ENCODE results near the gene TECPR1. TPM values are rescaled to one million over a fixed set of nuclear protein-coding genes. Genes with fewer than 3 reads are reported as not detected.

Gene TECPR1
- total RNA-seq, 6 experiments from 2014 or later, result 25.6 to 35.6 (median 29.3) TPM

- H3K27ac Mint-ChIP-seq, result no peak overlapping the region
- no peaks in the 10 kb centered on the region for H3K27me3 Mint-ChIP-seq (ENCODE audit: insufficient read depth)
- no peak for DNase-seq
- TF ChIP-seq, protein P1, sequence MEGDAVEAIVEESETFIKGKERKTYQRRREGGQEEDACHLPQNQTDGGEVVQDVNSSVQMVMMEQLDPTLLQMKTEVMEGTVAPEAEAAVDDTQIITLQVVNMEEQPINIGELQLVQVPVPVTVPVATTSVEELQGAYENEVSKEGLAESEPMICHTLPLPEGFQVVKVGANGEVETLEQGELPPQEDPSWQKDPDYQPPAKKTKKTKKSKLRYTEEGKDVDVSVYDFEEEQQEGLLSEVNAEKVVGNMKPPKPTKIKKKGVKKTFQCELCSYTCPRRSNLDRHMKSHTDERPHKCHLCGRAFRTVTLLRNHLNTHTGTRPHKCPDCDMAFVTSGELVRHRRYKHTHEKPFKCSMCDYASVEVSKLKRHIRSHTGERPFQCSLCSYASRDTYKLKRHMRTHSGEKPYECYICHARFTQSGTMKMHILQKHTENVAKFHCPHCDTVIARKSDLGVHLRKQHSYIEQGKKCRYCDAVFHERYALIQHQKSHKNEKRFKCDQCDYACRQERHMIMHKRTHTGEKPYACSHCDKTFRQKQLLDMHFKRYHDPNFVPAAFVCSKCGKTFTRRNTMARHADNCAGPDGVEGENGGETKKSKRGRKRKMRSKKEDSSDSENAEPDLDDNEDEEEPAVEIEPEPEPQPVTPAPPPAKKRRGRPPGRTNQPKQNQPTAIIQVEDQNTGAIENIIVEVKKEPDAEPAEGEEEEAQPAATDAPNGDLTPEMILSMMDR (IDR thresholded peaks at IDR 0.05), result no peak
- no peaks in the 10 kb centered on the region for H3K4me1 Mint-ChIP-seq (ENCODE audit: low read depth)
- H3K4me3 Mint-ChIP-seq, result no peak overlapping the region
- H3K9me3 Mint-ChIP-seq, result no peaks in the 10 kb centered on the region
- H3K36me3 Mint-ChIP-seq (ENCODE audit: low read depth), result 0 out of 2 replicates have a peak, but pooled peaks cover 9% of the 10 kb centered on the region
These were observed 19.8 kb downstream of the TECPR1 start for GRCh38 chr7:98232263-98232585.

DNA sequence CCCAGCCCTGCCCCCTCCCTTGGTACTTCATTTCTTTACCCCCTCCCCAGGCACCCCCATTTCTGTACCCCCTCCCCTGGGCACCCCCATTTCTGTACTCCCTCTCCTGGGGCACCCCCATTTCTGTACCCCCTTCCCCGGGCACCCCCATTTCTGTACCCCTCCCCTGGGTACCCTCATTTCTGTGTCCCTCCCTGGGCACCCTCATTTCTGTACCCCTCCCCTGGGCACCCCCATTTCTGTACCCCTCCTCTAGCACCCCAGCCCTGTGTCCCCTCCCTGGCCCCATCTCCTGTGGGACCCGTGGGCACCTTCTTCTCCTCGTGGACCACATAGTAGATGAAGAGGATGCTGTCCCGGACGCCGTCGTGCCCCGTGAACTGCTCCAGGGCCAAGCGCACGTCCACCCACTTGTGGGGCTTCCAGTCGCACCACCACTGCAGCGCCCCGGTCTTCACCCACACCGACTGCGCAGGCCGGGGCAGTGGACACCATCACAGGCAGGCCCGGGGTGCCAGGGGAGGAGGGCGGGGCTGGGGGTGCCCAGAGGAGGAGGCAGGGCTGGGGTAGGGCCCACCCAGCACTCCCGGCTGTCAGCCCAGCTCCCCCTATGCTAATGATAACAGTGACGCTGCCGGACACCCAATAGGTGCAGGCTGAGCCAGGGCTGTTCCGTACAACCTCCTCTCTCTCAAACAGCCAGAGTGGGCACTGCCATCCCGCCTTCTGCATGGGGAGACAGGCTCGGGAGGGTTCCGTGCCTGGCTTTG is 20.4 kb downstream of the TECPR1 start:
- no peak overlapping the region for H3K27ac Mint-ChIP-seq
- H3K27me3 Mint-ChIP-seq (ENCODE audit: insufficient read depth), result no peaks in the 10 kb centered on the region
- no peaks in the 10 kb centered on the region for H3K9me3 Mint-ChIP-seq
- no peak overlapping the region for H3K4me3 Mint-ChIP-seq
- DNase-seq, result no peak
- TF ChIP-seq, protein P1 (IDR thresholded peaks at IDR 0.05), result no peak
- H3K4me1 Mint-ChIP-seq (ENCODE audit: low read depth), result no peaks in the 10 kb centered on the region
- 0 out of 2 replicates have a peak, but pooled peaks cover 9% of the 10 kb centered on the region for H3K36me3 Mint-ChIP-seq (ENCODE audit: low read depth)

DNA sequence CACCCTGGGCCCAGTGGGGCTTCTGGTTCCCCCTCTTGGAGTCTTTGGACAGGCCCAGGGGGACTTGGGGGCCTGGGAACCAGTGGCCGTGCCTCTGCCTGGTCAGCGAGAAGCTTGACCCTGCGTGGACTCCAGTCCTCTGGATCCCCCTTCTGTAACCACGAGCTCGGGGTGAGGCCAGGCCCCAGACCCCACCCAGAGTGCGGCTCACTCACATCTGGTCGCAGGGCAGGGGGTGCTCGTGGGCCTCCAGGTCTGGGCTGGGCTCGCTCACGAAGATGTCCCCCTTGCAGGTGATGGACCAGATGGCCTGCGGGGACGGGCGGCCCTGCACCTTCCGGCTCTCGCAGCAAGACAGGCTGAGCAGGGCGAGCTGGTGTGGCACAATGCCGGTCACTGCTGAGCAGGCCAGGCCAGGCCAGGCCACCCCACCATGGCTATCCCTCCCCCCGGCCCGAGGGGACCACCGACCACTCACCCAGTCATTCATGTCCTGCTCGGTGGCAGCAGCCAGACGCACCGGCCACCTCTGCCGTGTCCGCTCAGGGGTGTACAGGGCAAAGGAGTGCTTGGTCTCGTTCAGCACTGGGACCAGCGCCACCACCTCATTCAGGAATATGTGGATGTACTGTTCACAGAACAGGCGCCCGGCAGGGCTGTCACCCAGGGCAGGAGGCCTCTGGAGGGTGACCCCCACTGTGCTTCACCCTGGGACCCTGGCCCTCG is 21.1 kb downstream of the TECPR1 start:
- TF ChIP-seq, protein P1 (IDR thresholded peaks at IDR 0.05), result no peak
- DNase-seq, result no peak
- H3K4me3 Mint-ChIP-seq, result no peak overlapping the region
- H3K36me3 Mint-ChIP-seq (ENCODE audit: low read depth), result peaks cover 13% of the 10 kb centered on the region; the same call in 1 of the 2 replicates
- no peaks in the 10 kb centered on the region for H3K4me1 Mint-ChIP-seq (ENCODE audit: low read depth)
- H3K27ac Mint-ChIP-seq, result no peak overlapping the region
- no peaks in the 10 kb centered on the region for H3K9me3 Mint-ChIP-seq
- no peaks in the 10 kb centered on the region for H3K27me3 Mint-ChIP-seq (ENCODE audit: insufficient read depth)

GRCh38 chr7:98229991-98230745 is 21.9 kb downstream of the TECPR1 start:
- H3K36me3 Mint-ChIP-seq (ENCODE audit: low read depth), result peaks cover 13% of the 10 kb centered on the region; the same call in 1 of the 2 replicates
- H3K4me3 Mint-ChIP-seq, result no peak overlapping the region
- H3K9me3 Mint-ChIP-seq, result no peaks in the 10 kb centered on the region
- TF ChIP-seq, protein P1 (IDR thresholded peaks at IDR 0.05), result no peak
- H3K27me3 Mint-ChIP-seq (ENCODE audit: insufficient read depth), result no peaks in the 10 kb centered on the region
- H3K4me1 Mint-ChIP-seq (ENCODE audit: low read depth), result no peaks in the 10 kb centered on the region
- H3K27ac Mint-ChIP-seq, result no peak overlapping the region
- no peak for DNase-seq

GRCh38 chr7:98229441-98229840 is 22.6 kb downstream of the TECPR1 start:
- TF ChIP-seq, protein P1 (IDR thresholded peaks at IDR 0.05), result no peak
- Mint-ChIP-seq H3K27ac (no peak overlapping the region), H3K36me3 (ENCODE audit: low read depth) (peaks cover 6% of the 10 kb centered on the region; the same call in 1 of the 2 replicates), H3K4me1 (ENCODE audit: low read depth) (no peaks in the 10 kb centered on the region), H3K4me3 (no peak overlapping the region), H3K27me3 (ENCODE audit: insufficient read depth) (no peaks in the 10 kb centered on the region), H3K9me3 (no peaks in the 10 kb centered on the region)
- no peak for DNase-seq

All from HFFc6 (cell line).